ENCODE measurements around the gene RIC8B. TPM values are rescaled to one million over a fixed set of nuclear protein-coding genes. Genes with fewer than 3 reads are reported as not detected.
"Not testable (repeated sequence)": the region's sequence is repeated elsewhere in the genome, so short reads cannot be mapped to it uniquely, and the experiment has no call there.

RIC8B gene
- 5.7 TPM for total RNA-seq

- peak; percentile 59 to 86 (median 81) for DNase-seq (ENCODE audit: low read depth in 2 of 3, low spot score in 2 of 3)
Observed at GRCh38 chr12:106774005-106774807, at the start of gene RIC8B. Gene RIC8B, plus strand, starts transcription at chr12:106774682. Its CDS starts 64 bp downstream, at chr12:106774746.

- DNase-seq (ENCODE audit: low read depth in 2 of 3, low spot score in 2 of 3): no peak
Observed at GRCh38 chr12:106724934-106725333, 49.5 kb upstream of the RIC8B start.

DNA sequence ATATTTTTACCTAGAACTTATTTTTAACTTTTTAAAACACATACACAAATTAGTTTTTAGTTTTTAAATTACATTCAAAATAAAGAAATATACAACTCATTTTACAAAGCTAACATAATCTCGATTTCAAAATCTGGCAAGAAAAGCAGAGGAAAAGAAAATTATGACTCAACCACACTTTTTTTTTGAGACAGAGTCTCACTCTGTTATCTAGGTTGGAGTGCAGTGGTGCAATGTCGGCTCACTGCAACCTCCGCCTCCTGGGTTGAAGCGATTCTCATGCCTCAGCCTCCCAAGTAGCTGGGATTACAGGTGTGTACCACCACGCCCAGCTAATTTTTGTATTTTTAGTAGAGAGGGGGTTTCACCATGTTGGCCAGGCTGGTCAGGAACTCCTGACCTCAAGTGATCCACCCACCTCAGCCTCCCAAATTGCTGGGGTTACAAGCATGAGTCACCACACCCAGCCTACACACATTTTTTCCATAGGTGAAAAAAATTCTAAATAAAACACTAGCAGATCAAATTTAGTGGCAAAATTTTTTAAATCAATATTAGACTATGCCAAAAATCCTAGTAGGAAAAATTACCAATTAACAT is 47.8 kb upstream of the RIC8B start:
- not testable (repeated sequence) for DNase-seq (ENCODE audit: low read depth in 2 of 3, low spot score in 2 of 3)

GRCh38 chr12:106729611-106730010 is 44.9 kb upstream of the RIC8B start:
- no peak for DNase-seq (ENCODE audit: low read depth in 2 of 3, low spot score in 2 of 3)

- DNase-seq (ENCODE audit: low read depth in 2 of 3, low spot score in 2 of 3): no peak
Observed at GRCh38 chr12:106732890-106733289, 41.6 kb upstream of the RIC8B start.

GRCh38 chr12:106733660-106734059 is 40.8 kb upstream of the RIC8B start:
- DNase-seq (ENCODE audit: low read depth in 2 of 3, low spot score in 2 of 3): no peak

DNA sequence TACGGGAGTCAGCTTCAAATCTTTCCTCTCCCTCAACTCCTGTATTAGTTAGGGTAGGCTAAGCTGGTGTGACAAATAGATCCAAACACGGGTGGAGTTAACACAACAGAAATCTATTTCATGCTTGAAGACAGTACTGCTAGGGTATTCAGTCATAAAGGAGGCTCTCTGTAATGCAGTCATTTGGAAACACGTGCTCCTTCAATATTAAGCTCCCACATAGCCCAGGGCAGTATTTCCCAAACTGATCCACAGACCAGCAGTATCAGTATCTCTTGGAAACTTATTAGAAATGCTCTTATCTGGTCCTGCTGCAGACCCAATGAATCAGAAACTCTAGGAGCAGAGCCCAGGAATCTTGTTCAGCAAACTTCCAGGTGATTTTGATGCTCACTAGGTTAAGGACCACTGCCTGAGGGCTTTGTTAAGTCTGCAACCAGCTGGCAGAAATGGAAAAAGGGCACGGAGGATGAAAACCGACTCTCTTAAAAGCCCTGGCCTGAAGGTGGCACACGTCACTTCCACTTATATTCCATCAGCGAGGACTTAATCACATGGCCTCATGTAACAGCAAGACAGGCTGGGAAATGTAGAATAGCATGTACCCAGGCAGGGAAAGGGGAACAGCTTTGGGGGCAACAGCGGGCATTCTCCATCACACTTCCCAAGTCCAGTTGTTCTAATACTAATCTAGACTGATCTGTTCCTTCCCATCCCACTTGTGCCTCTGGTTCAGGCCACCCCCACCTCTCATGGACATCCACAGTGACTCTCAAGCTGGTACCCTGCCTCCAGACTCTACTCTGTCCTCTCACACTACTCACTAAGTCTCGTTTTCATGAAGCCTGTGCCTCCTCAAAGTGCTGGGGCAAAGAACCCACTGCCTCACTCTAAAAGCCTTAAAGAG is 38.2 kb upstream of the RIC8B start:
- DNase-seq (ENCODE audit: low read depth in 2 of 3, low spot score in 2 of 3): peak in 1 of 3 donors; percentile 37

- DNase-seq (ENCODE audit: low read depth in 2 of 3, low spot score in 2 of 3): no peak
Observed at GRCh38 chr12:106739318-106739717, 35.2 kb upstream of the RIC8B start.

DNA sequence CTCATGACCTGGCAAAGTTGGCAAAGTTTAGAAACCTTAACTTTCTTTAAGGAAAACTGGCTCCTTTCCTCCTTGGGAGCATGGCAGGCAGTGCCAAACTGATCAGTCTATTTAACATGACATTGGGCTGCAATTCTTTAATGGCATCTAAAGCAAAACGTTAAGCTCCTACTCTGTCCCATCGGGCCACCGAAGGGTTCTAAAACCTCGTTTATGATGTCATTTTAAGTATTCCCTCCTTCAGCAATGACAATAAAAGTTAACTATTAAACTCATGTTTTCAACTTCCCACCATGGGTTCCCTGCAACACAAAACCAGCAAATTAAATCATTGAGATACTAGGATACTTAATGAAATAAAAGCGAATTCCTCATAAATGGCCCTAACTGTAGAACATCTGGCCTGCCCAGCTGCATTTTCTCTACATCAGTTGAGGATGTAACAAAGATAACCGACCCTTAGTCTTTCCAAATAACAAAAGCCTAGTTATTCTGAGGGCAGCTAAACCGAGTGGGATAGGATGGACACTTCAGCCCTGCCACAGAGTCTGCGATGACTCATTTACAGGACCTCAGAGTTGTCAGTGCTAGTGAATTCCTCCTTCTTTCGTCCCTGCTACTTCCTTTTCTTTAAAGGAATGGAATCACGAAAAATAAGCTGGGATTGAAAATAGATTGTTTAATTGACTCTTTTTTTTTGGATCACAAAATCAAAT is 34.5 kb upstream of the RIC8B start:
- DNase-seq (ENCODE audit: low read depth in 2 of 3, low spot score in 2 of 3): no peak

DNA sequence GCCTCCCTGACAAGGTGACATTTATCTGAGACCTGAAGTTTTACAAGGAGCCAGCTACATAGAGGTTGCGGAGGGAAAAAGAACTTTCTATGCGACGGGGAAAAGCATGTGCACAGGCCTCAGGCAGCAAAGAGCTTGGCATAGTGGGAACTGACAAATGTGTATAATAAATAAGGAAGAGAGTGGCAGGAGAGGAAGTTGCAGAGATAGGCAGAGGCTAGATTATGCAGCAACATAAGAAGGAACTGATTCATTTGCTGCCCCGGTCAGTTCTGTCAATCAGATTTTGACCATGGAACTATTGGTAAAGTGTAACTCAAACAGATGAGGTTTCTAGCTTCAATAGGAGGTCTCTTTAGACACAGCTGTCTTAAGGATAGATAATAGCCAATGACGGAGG is 33.7 kb upstream of the RIC8B start:
- DNase-seq (ENCODE audit: low read depth in 2 of 3, low spot score in 2 of 3): no peak

DNA sequence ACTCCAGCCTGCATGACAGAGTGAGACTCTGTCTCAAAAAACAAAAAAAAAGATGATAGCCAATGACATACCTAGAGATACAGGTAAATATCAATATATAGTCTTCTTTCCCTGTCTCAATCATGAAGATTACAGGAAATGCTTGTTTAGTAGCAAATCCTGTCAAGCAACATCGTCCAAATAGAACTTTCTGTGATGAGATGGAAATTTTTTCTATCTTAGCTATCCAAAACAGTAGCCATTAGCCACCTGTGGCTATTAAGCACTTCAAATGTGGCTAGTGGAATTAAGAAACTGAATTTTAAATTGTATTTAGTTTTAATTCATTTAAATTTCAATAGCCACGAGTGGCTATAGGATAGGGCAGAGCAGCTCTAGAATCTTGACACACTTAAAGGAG is 33.2 kb upstream of the RIC8B start:
- no peak for DNase-seq (ENCODE audit: low read depth in 2 of 3, low spot score in 2 of 3)

- no peak for DNase-seq (ENCODE audit: low read depth in 2 of 3, low spot score in 2 of 3)
Observed at GRCh38 chr12:106743270-106743988, 31.1 kb upstream of the RIC8B start.

GRCh38 chr12:106744600-106744999 is 29.9 kb upstream of the RIC8B start:
- no peak for DNase-seq (ENCODE audit: low read depth in 2 of 3, low spot score in 2 of 3)

GRCh38 chr12:106745181-106745745 is 29.2 kb upstream of the RIC8B start:
- DNase-seq (ENCODE audit: low read depth in 2 of 3, low spot score in 2 of 3): no peak

DNA sequence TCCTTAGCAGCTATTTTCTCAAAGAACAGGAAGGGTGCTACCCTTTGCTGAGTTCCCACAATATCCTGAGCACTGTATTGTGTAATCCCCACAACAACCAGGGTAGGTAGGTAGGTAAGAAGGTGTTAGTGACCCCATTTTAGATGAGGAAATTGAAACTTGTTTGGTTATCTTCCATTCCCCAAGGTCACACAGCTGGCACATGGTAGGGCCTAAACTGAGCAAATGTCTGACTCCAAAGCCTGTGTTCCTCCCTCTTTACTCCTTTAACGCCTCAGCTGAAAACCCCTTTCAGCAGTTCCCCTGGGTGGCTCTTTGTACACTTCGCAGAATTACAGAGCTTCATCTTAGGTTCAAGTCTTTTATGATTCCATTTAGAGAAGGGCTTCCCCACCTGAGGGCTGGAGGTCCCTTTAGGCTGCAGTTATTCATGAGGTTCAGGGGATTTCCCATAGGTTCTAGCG is 26.5 kb upstream of the RIC8B start:
- DNase-seq (ENCODE audit: low read depth in 2 of 3, low spot score in 2 of 3): peak in 1 of 3 donors; percentile 47

- no peak for DNase-seq (ENCODE audit: low read depth in 2 of 3, low spot score in 2 of 3)
Observed at GRCh38 chr12:106750524-106750923, 24.0 kb upstream of the RIC8B start.

DNA sequence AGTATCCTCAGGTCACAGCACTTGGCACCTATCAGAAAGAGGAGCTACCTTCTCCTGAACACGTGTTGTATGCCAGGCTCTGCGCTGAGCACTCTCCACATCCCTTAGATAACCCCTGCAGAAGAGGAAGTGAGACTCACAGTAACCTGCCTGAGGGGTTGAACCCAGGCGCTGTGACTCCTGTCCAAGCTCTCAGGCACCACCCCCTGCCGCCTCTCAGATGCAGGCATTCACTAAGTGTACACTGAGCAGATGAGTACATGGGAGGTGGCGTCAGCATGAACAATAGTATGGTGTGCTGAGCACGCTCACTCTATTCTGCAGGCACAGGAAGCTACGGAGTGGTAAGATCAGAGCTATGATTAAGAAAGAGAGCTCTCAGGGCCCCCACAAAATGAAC is 21.0 kb upstream of the RIC8B start:
- no peak for DNase-seq (ENCODE audit: low read depth in 2 of 3, low spot score in 2 of 3)

- DNase-seq (ENCODE audit: low read depth in 2 of 3, low spot score in 2 of 3): no peak
Observed at GRCh38 chr12:106754331-106754730, 20.2 kb upstream of the RIC8B start.

GRCh38 chr12:106757623-106758348 is 16.7 kb upstream of the RIC8B start:
- no peak for DNase-seq (ENCODE audit: low read depth in 2 of 3, low spot score in 2 of 3)

Data from hematopoietic multipotent progenitor cell (in vitro differentiated cells).